Panc1 (cell line): ENCODE data around the gene NDUFAF2. TPM values are rescaled to one million over a fixed set of nuclear protein-coding genes. Genes with fewer than 3 reads are reported as not detected.

Experiments
- ATAC-seq: fragments of 200-7000 bp; cut with Tn5 transposase; 2 replicates; pipeline ENCODE4 v1.9.1; 2020; ENCODE audit warnings: mild to moderate bottlenecking, moderate library complexity
- BruUV-seq: library from RNA; stranded (reverse); fragments of 400-500 nt; replicated peaks from 2 replicates; lab custom pipeline; 2021; lab: Mats Ljungman, UMichigan
- CTCF ChIA-PET: fragments of 300-600 bp; sonication (Branson Sonifier 250); formaldehyde crosslinking; loops from one replicate; lab custom pipeline; 2022; ENCODE audit warnings: antibody characterized with exemption; lab: Charles Lee
- POLR2A ChIA-PET: fragments of 300-600 bp; sonication (Branson Sonifier 250); formaldehyde crosslinking; loops from one replicate; lab custom pipeline; 2022; ENCODE audit warnings: antibody characterized with exemption; lab: Charles Lee
- DNase-seq: peaks from one replicate; pipeline ENCODE4 v3.0.0-alpha.2; 2010; ENCODE audit warnings: low read depth, low spot score
- H3K27ac ChIP-seq: 2 replicates; pipeline ENCODE4 v1.5.1; 2011; ENCODE audit warnings: mild to moderate bottlenecking, low read length, inconsistent platforms
- H3K27me3 ChIP-seq: fragments of 200-500 bp; sonication (Bioruptor generic); 2 replicates; pipeline ENCODE4 v1.6.0; 2014; ENCODE audit warnings: low read length, inconsistent platforms; ENCODE audit not compliant: control insufficient read depth, insufficient read depth
- H3K36me3 ChIP-seq: fragments of 200-500 bp; sonication (Bioruptor generic); 2 replicates; pipeline ENCODE4 v1.5.1; 2014; ENCODE audit warnings: inconsistent platforms, mild to moderate bottlenecking, low read length, moderate library complexity; ENCODE audit not compliant: control insufficient read depth, insufficient read depth
- H3K4me1 ChIP-seq: 2 replicates; pipeline ENCODE4 v1.5.1; 2011; ENCODE audit warnings: inconsistent platforms, mild to moderate bottlenecking, low read length, moderate library complexity; ENCODE audit not compliant: control insufficient read depth, insufficient read depth
- H3K4me3 ChIP-seq, 2 experiments: 2 replicates each; pipeline ENCODE4 v1.5.1; 2011 to 2012; ENCODE audit warnings: low read depth in 2 of 2, low read length in 2 of 2, mild to moderate bottlenecking in 2 of 2, inconsistent platforms in 1 of 2, moderate library complexity in 1 of 2
- H3K9me3 ChIP-seq: fragments of 200-500 bp; sonication (Bioruptor generic); 2 replicates; pipeline ENCODE4 v1.5.1; 2014; ENCODE audit warnings: low read depth, mild to moderate bottlenecking, inconsistent platforms, low read length, moderate library complexity; ENCODE audit not compliant: control insufficient read depth, insufficient read depth
- CTCF ChIP-seq: fragments of 450-650 bp; IDR thresholded peaks from 2 replicates; pipeline ENCODE4 v1.5.1; 2017; ENCODE audit warnings: mild to moderate bottlenecking
- POLR2AphosphoS5 ChIP-seq: IDR thresholded peaks from 2 replicates; pipeline ENCODE4 v1.6.1; 2012; ENCODE audit warnings: mild to moderate bottlenecking, low read depth, low read length, moderate library complexity
- REST ChIP-seq, 2 experiments: IDR thresholded peaks; 2 replicates each; pipeline ENCODE4 v1.6.1; 2011 to 2012; ENCODE audit warnings: low read depth in 2 of 2, control low read depth in 1 of 2, low read length in 1 of 2, mild to moderate bottlenecking in 1 of 2, moderate library complexity in 1 of 2; ENCODE audit not compliant: insufficient read depth in 1 of 2
- SIN3A ChIP-seq: IDR thresholded peaks from 2 replicates; pipeline ENCODE4 v1.6.1; 2012; ENCODE audit warnings: low read depth, mild to moderate bottlenecking, low read length, moderate library complexity, borderline replicate concordance; ENCODE audit not compliant: insufficient read depth
- TCF7L2 ChIP-seq: IDR thresholded peaks from 2 replicates; pipeline ENCODE4 v1.6.1; 2011; ENCODE audit warnings: mild to moderate bottlenecking, low read depth, low read length, inconsistent platforms
- in situ Hi-C: cut with HindIII; loops from 2 replicates; pipeline ENCODE4 v1.10.0; 2016; ENCODE audit warnings: low sequenced_read_pairs, low pct_unique_long_range_greater_than_20kb
- intact Hi-C: fragments of 100-400 bp; cut with micrococcal nuclease; formaldehyde crosslinking; loops from one replicate; pipeline ENCODE4 v1.10.0; 2022; ENCODE audit not compliant: unreplicated experiment
- total RNA-seq: library from RNA; stranded (reverse); gene quantifications from one replicate; pipeline ENCODE4 v1.2.1, GENCODE V29; 2021; ENCODE audit not compliant: unreplicated experiment

The NDUFAF2 gene
- total RNA-seq, 1 experiment from 2014 or later = 41.6 TPM

GRCh38 chr5:61162010-61162831 lies 217.2 kb downstream of the NDUFAF2 start, which contains the start of gene SMIM15:
TSS of gene SMIM15 (minus strand) at chr5:61162468. CDS start at chr5:61160171, 2,297 bp downstream.
- in situ Hi-C loops = no loop called here
- Histone ChIP-seq H3K9me3 (no peaks in the 10 kb centered on the region), H3K4me1 (peaks cover 30% of the 10 kb centered on the region), H3K27me3 (no peaks in the 10 kb centered on the region), H3K4me3 (peak within 1 kb of the TSS; percentile 96), H3K36me3 (peaks cover 43% of the 10 kb centered on the region), H3K27ac (peak within 1 kb of the TSS; percentile 97)
- ATAC-seq (peak; percentile 99), DNase-seq (no peak)
- POLR2A ChIA-PET = no interaction called here
- CTCF ChIA-PET = no interaction called here
- intact Hi-C loops = loop anchor here (10.0 kb wide), 1 partner anchor 493 kb away; no protein-coding TSS in a partner anchor
- TF ChIP-seq REST (IDR thresholded peaks at IDR 0.05; ENCODE audit: insufficient read depth in 1 of 2, low read depth in 2 of 2, low read length in 1 of 2) = 0 out of 4 replicates have a peak, but pooled peaks of 1 of the 2 experiments have one; percentile 21
- TF ChIP-seq POLR2AphosphoS5 = peak; percentile 91
- no peak for TF ChIP-seq CTCF
- no peak for TF ChIP-seq TCF7L2
- peak; percentile 47; the same call in 1 of the 2 replicates for TF ChIP-seq SIN3A
- BruUV-seq = no TSS peak

DNA sequence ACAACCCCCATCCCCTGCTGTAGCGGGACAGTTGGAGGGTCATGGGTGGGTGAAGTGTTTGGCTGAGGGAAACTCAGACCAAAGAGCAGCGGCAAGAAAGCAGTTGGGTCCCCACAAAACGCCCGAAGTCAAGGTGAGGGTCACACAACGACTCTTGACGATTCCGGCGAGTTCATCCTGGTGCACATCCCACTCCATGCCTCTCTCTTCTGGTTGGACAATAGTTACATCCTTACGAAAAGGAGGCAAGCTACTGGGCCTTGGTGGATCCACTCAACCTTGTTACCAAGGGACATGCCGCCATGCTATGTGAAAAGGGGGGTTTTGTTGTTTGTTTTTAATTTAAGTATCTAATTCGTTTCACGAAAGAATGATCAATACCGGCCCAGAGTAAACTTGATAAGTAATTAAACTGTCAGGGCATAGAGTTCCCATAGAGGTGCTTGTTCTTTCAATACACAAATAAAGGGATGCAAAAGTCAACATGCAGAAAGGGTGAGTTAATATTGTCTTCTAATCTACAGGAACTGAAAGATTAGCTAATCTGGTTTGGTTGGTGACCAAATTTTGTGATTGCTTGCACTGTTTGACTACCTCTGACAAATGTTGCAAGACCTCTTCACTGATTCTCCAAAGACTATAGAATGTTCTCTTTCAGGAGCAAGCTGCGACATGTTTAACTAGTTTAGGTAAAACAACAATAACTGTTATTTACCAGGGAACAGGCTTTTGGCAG lies 218.0 kb downstream of the NDUFAF2 start:
- H3K27ac ChIP-seq = peak overlapping the region; percentile 97
- no peaks in the 10 kb centered on the region for H3K27me3 ChIP-seq
- ATAC-seq (peak; percentile 64), DNase-seq (no peak)
- H3K4me3 ChIP-seq = peak overlapping the region; percentile 96
- TF ChIP-seq POLR2AphosphoS5 = no peak
- no peak for TF ChIP-seq TCF7L2
- TF ChIP-seq CTCF = no peak
- no peak for TF ChIP-seq SIN3A
- no peak for TF ChIP-seq REST (IDR thresholded peaks at IDR 0.05; ENCODE audit: insufficient read depth in 1 of 2, low read depth in 2 of 2, low read length in 1 of 2)
- in situ Hi-C loops (no loop called here), intact Hi-C loops (loop anchor here (10.0 kb wide), 1 partner anchor 492 kb away; no protein-coding TSS in a partner anchor)
- ChIA-PET POLR2A (interaction anchor here (0.6 to 1.5 kb wide), 3 partner anchors 14 to 659 kb away, joined by 4 to 7 read pairs (median 5); partner anchors contain the start of gene ZSWIM6), CTCF (no interaction called here)
- no TSS peak for BruUV-seq
- peaks cover 42% of the 10 kb centered on the region for H3K36me3 ChIP-seq
- no peaks in the 10 kb centered on the region for H3K9me3 ChIP-seq
- peaks cover 30% of the 10 kb centered on the region for H3K4me1 ChIP-seq
